AG04450 (cell line): ENCODE results near the gene GOLGA6L10. TPM values are rescaled to one million over a fixed set of nuclear protein-coding genes. Genes with fewer than 3 reads are reported as not detected.
A peak's percentile ranks its signal among the peaks of the same experiment; 100 is the strongest.
"Not testable (repeated sequence)": the region's sequence is repeated elsewhere in the genome, so short reads cannot be mapped to it uniquely, and the experiment has no call there.

Experiments
- CTCF ChIA-PET: fragments of 300-600, 350-600 bp; formaldehyde crosslinking; extraction: SDS; loops from one replicate; lab custom pipeline; 2022; ENCODE audit warnings: antibody characterized with exemption, inconsistent platforms; lab: Charles Lee
- POLR2A ChIA-PET: fragments of 350-600 bp; formaldehyde crosslinking; extraction: SDS; loops from one replicate; lab custom pipeline; 2021; ENCODE audit warnings: antibody characterized with exemption, inconsistent platforms; lab: Yijun Ruan, JAX
- DNase-seq: peaks from one replicate; pipeline ENCODE4 v3.0.0-alpha.2; 2011; ENCODE audit warnings: low read depth, low spot score
- H3K27ac ChIP-seq: one replicate; pipeline ENCODE4 v1.5.1; 2012; ENCODE audit warnings: low read depth, low read length, control low read depth
- H3K27me3 ChIP-seq: one replicate; pipeline ENCODE4 v1.6.0; 2012; ENCODE audit warnings: low read length; ENCODE audit not compliant: control insufficient read depth, insufficient read depth
- H3K4me3 ChIP-seq: 2 replicates; pipeline ENCODE4 v1.5.1; 2011; ENCODE audit warnings: mild to moderate bottlenecking, low read depth, low read length, control low read depth
- H3K9me3 ChIP-seq: 2 replicates; pipeline ENCODE4 v1.5.1; 2012; ENCODE audit warnings: low read length; ENCODE audit not compliant: control insufficient read depth, insufficient read depth
- polyA plus RNA-seq: library from polyadenylated mRNA; depleted of rRNA; stranded (reverse); fragments of >200 nt; gene quantifications from 2 replicates; pipeline ENCODE4 v1.2.3, GENCODE V29; 2011
- TF ChIP-seq, protein P1 (sequence below): IDR thresholded peaks from 2 replicates; pipeline ENCODE4 v1.5.1; 2011; ENCODE audit warnings: low read depth, low read length, control low read depth, inconsistent platforms

The GOLGA6L10 gene
- polyA plus RNA-seq, 1 experiment = 1.3 TPM

DNA sequence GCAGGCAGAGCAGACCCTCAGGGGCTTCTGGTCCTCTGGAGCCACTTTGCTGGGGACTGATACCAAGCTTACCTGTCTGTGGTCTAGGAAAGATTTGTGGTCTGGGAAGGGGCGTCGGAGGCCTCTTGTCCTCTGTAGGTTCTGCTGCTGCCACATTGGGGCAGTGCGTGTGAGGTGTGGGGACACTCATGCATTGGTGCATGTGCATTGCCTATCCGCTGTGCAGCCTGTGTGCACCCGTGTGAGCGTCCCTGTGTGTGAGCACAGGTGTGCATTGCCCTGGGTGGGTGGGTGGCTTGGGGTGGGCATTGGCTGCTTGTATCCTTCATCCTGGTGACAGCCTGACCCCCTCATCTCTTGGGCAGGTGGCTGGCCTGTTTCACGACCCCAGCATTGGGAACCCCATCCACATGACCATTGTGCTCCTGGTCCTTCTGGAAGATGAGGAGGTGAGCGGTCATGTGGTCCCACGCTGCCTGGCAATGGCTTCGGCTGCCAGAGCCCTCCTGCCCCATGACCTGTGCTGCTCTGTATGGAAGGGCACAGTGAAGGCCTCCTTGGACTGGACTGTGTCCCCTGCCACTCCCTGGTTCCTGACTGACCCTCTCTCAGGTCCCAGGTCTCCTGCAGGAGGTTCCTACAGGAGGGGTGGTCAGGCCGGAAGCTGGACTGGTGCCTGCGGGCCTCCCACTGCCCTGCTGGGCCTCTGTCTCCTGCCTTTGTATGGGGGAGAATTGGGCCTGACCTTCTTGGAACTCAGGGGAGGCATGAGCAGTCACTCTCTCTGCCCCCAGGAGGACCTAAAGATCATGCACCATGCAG is 45.1 kb downstream of the GOLGA6L10 start:
- ChIA-PET POLR2A (no interaction called here), CTCF (interaction anchor here (0.6 kb wide), 1 partner anchor 519 kb away, joined by 6 read pairs; no protein-coding TSS in a partner anchor)
- Histone ChIP-seq H3K27me3 (peaks cover 9% of the 10 kb centered on the region), H3K9me3 (no peaks in the 10 kb centered on the region), H3K4me3 (no peak overlapping the region), H3K27ac (no peak overlapping the region)
- TF ChIP-seq, protein P1, sequence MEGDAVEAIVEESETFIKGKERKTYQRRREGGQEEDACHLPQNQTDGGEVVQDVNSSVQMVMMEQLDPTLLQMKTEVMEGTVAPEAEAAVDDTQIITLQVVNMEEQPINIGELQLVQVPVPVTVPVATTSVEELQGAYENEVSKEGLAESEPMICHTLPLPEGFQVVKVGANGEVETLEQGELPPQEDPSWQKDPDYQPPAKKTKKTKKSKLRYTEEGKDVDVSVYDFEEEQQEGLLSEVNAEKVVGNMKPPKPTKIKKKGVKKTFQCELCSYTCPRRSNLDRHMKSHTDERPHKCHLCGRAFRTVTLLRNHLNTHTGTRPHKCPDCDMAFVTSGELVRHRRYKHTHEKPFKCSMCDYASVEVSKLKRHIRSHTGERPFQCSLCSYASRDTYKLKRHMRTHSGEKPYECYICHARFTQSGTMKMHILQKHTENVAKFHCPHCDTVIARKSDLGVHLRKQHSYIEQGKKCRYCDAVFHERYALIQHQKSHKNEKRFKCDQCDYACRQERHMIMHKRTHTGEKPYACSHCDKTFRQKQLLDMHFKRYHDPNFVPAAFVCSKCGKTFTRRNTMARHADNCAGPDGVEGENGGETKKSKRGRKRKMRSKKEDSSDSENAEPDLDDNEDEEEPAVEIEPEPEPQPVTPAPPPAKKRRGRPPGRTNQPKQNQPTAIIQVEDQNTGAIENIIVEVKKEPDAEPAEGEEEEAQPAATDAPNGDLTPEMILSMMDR = no peak
- DNase-seq = no peak

DNA sequence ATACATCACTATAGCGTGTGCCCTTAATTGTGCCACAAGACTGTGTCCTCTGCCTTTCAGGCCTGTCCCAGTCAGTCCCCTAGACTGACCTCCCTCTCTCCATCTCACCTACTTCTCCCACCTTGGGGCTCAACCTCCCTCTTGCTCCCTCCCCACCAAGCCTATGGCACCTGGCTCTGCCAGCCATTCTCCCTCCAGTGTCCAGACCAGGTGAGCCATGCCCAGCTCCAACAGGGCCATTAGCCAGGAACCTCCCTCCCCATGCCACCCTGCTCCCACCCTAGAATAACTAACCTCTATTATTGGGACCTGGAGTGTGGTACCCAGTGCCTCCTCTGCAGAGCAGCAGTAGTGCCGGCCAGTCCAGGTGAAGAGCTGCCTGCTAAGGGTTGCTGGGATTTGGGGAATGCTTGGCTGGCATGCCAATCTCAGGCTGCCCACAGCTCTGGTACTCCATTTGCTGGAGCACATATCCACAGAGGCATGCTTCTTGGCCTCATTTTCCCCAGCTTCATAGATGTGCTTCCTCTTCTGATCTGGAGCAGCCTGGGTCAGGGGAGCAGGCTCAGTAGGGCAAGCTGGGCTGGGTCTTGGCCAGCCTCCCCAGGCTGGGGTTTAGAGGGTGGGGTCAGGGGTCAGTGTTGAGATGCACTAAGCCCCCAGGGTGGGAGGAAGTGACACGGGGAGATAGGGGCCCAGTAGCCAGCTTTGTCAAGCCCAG is 47.8 kb downstream of the GOLGA6L10 start:
- CTCF ChIA-PET = no interaction called here
- DNase-seq = no peak
- POLR2A ChIA-PET = no interaction called here
- Histone ChIP-seq H3K4me3 (no peak overlapping the region), H3K27ac (no peak overlapping the region), H3K9me3 (no peaks in the 10 kb centered on the region), H3K27me3 (peaks cover 5% of the 10 kb centered on the region)
- TF ChIP-seq, protein P1 = no peak

DNA sequence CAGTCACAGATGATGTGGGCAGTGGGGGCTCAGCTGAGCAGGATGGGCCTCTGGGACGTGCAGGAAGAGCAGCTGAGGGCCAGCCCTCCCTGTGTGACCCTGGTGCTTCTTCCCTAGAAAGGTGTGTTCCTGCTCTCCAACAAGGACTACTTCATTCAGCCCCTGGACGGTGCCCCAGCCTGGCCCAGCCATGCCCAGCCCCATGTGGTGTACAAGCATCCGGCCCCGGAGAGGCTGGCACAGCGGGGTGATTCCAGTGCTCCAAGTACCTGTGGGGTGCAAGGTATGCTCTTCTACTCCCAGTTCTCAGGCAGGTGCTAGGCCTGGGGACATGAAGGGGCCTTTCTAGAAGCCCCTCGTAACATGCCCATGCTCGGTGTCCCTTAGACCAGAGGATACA is 48.4 kb downstream of the GOLGA6L10 start:
- CTCF ChIA-PET = no interaction called here
- DNase-seq = no peak
- Histone ChIP-seq H3K4me3 (no peak overlapping the region), H3K9me3 (no peaks in the 10 kb centered on the region), H3K27me3 (peaks cover 5% of the 10 kb centered on the region), H3K27ac (no peak overlapping the region)
- TF ChIP-seq, protein P1 = no peak
- POLR2A ChIA-PET = no interaction called here

DNA sequence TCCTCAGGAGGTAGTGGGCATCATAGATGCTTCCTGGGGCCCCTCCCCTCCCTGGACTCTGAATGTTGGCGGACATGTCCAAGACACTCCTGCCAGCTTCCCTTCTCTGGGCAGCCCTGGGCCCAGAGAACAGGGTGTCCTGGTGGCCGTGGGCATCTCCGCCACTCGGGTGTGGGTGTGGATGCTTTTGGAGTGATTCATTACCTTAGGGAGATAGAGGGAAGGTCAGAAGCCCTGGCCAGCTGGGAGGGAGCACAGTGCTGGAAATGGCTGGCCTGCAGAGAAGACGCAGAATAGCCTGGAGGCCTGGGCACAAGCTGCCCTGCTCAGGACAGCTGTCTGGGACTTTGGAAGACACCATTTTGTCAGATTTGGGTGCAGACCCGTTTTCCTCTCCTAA is 48.9 kb downstream of the GOLGA6L10 start:
- H3K4me3 ChIP-seq, DNase-seq, H3K9me3 ChIP-seq, CTCF ChIA-PET, H3K27ac ChIP-seq, POLR2A ChIA-PET, H3K27me3 ChIP-seq: not testable (repeated sequence)

DNA sequence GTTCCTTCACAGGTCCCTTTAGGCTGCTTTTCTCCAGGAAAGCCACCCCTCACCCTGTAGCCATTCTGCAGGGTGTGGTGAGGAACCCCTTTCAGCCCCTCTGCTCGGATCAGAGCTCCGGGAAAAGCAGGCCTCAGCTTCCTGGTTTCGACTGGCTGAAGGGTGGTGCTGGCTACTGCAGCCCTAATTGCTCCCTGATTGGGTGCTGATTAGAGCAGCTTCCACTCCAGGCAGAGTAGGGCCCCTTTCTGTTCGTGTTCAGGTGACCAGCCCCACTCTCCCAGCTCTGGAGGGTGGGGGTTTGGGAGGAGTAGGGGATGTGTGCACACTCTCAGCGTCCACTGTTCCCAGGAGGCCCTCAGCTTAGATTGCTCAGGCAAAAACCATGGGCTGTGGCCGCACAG is 49.8 kb downstream of the GOLGA6L10 start:
- peak overlapping the region; percentile 11 for H3K27ac ChIP-seq
- H3K27me3 ChIP-seq, POLR2A ChIA-PET, DNase-seq, CTCF ChIA-PET, H3K4me3 ChIP-seq, H3K9me3 ChIP-seq: not testable (repeated sequence)

DNA sequence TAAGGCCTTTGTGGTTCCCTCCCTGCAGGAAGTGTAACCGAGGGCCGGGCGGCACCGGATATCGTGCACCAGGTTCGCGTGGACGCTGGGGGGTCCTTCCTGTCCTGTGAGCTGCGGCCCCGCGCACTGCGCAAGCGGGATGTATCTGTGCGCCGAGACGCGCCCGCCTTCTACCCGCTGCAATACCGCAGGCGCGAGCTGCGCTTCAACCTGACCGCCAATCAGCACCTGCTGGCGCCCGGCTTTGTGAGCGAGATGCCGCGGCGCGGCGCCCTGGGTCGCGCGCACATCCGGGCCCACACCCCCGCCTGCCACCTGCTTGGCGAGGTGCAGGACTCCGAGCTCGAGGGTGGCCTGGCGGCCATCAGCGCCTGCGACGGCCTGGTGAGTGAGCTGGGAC is 50.8 kb downstream of the GOLGA6L10 start:
- TF ChIP-seq, protein P1 = no peak
- no peak overlapping the region for H3K27ac ChIP-seq
- CTCF ChIA-PET = interaction anchor here (1.3 kb wide), 1 partner anchor 190 kb away, joined by 3 read pairs; no protein-coding TSS in a partner anchor
- POLR2A ChIA-PET = no interaction called here
- H3K9me3 ChIP-seq = no peaks in the 10 kb centered on the region
- H3K27me3 ChIP-seq = peaks cover 5% of the 10 kb centered on the region
- H3K4me3 ChIP-seq = no peak overlapping the region
- DNase-seq = no peak
